GM18505 (cell line): ENCODE data around the gene MT1H.

Experiments used
- ATAC-seq: cut with Tn5 transposase; IDR thresholded peaks from one replicate; pipeline ENCODE4 v1.9.1; 2021; ENCODE audit not compliant: unreplicated experiment
- POLR2A ChIP-seq: IDR thresholded peaks from 4 replicates; pipeline ENCODE4 v1.6.1; 2011; ENCODE audit warnings: borderline replicate concordance; ENCODE audit not compliant: insufficient read depth, insufficient read length; ENCODE audit errors: extremely low read depth

The MT1H gene

GRCh38 chr16:56631832-56632155, 37.8 kb upstream of the MT1H start:
- no peak for ATAC-seq
- no peak for TF ChIP-seq POLR2A

DNA sequence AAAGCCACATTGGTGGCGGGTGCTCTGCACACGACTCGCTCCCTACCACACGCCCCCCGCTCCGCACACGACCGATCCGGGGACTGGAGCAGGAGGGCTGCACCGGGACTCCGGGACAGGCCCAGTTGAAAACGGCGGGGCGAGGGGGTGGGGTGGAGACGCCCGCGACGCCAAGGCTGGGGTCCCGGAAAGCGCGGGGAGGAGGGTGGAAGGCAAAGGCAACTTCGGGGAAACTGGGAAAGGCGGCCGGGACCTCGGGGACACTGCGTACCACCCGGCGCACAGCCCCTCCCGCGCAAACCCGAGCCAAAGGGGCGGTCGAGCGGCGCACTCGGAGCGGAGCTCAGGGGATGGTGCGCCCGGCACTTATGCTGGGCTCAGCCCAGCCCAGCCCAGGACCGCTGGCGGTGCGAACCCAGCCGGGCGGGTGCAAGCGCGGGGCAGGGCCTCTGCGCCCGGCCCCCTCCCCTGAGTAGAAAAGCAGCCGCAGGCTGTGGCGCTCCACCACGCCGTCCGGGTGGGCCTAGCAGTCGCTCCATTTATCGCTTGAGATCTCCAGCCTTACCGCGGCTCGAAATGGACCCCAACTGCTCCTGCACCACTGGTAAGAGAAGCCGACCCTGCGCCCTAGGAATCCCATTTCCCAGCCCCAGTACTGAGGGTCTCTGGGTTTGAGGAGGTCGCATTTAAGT, 37.3 kb upstream of the MT1H start, which contains the start of gene MT1M:
Gene MT1M, plus strand, starts transcription at position 504 of the 692 bp plus-strand sequence. Its CDS starts 73 bp downstream, at position 577.
- ATAC-seq: no peak
- no peak for TF ChIP-seq POLR2A

DNA sequence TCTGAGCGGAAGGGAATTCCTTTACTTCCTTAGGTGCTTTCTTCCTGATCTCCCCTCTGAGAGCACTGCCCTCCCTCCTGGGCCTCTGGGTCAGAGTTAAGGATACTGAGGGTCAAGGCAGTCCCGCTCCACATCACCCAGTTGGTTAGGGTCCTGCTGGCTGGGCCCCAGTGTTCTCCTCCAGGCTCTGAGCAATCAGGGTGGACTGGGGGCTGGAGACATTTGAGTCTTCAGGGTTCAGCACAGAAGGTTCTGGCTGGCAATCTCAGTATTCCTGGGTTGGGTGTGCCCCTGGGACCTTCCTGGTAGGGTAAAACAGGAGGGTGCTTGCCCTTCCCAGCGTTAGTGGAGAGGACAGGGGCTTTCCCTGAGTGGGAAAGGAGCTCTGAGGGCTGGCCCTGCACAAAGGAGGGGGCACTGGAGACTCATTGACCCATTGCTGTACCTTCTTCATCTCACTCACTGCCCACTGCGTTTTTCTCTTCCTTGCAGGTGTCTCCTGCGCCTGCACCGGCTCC, 36.7 kb upstream of the MT1H start:
- no peak for ATAC-seq

DNA sequence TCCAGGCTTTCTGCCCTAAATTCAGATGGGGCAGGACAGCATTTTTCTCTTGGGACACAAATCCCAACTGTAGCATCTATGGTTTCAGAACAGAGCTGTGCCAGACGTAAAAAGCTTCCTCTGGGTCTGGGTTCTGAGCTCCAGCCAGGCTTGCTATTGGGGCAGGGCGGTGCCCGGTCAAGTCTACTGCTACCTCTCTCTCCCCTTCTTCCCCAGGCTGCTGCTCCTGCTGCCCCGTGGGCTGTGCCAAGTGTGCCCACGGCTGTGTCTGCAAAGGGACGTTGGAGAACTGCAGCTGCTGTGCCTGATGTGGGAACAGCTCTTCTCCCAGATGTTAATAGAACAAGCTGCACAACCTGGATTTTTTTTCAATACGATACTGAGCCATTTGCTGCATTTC, 36.1 kb upstream of the MT1H start:
- ATAC-seq: no peak
- TF ChIP-seq POLR2A: no peak

More for the DNA sequence above, 36.7 kb upstream of the MT1H start:
- no peak for TF ChIP-seq POLR2A

GRCh38 chr16:56634715-56635440, 34.7 kb upstream of the MT1H start:
- ATAC-seq: no peak
- TF ChIP-seq POLR2A: no peak

DNA sequence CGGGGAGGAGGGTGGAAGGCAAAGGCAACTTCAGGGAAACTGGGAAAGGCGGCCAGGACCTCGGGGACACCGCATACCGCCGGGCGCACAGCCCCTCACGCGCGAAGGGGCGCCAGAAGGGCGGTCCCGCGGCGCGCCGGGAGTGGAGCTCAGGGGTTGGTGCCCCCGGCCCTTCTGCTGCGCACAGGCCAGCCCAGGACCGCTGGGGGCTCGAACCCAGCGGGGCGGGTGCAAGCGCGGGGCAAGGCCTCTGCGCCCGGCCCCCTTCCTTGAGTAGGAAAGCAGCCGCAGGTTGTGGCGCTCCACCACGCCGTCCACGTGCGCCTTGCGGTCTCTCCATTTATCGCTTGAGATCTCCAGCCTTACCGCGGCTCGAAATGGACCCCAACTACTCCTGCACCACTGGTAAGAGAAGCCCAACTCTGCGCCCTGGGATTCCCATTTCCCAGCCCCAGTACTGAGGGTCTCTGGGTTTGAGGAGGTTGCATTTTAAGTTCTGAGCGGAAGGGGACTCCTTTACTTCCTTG, 34.1 kb upstream of the MT1H start:
- ATAC-seq: no peak

DNA sequence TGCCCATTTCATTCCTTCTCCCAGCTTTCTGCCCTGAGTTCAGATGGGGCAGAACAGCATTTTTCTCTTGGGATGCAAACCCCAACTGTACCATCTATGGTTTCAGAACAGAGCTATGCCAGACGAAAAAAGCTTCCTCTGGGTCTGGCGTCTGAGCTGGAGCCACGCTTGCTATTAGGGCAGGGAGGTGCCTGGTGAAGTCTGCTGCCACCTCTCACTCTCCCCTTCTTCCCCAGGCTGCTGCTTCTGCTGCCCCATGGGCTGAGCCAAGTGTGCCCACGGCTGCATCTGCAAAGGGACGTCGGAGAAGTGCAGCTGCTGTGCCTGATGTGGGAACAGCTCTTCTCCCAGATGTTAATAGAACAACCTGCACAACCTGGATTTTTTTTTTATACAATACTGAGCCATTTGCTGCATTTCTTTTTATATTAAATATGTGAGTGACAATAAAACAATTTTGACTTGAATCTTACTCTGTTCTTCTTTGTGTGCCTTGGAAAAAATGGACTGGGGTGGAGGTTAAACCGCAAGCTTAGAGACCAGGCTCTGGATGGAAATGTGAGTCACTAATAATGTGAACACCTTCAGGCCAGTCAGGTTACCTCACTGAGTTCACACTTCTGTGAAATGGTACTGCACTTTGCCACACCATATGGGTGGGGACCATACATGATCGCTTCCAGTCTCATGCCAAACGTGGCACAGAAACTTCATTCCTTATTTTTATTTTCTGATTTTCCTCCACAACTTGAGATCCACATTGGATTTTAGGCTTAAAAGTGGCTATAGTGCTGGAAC, 32.8 kb upstream of the MT1H start:
- no peak for ATAC-seq
- TF ChIP-seq POLR2A: no peak

More for the DNA sequence above, 34.1 kb upstream of the MT1H start:
- no peak for TF ChIP-seq POLR2A

DNA sequence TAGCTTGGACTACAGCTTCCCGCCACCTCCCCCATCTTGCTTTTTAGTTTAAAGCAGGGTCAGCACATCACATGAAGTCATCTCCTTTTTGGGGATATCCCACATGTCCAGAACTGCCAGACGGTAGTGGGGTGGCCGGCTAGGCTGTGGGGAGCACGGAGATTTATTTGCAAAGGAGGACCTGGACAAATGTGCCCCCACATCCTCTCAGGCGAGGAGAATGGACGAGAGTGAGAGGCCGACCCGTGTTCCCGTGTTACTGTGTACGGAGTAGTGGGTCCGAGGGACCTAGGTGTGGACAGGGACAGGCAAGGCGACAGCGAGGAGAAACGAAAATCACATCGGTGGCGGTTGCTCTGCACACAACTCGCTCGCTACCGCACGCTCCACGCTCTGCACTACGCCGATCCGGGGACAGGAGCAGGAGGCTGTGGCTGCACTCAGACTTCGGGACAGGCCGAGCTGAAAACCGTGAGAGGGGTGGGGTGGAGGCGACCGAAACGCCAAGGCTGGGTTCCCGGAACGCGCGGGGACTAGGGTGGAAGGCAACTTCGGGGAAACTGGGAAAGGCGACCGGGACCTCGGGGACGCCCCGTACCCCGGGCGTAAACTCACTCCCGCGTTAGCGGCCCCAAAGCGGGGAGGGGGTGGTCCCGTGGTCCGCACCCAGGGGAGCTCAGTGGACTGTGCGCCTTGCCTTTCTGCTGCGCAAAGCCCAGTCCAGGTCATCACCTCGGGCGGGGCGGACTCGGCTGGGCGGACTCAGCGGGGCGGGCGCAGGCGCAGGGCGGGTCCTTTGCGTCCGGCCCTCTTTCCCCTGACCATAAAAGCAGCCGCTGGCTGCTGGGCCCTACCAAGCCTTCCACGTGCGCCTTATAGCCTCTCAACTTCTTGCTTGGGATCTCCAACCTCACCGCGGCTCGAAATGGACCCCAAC, 31.5 kb upstream of the MT1H start, which contains the start of gene MT1A:
Gene MT1A, plus strand, starts transcription at position 853 of the 937 bp plus-strand sequence. Its CDS starts 73 bp downstream, at position 926.
- ATAC-seq: no peak
- TF ChIP-seq POLR2A: no peak

GRCh38 chr16:56639045-56639444, 30.6 kb upstream of the MT1H start:
- no peak for ATAC-seq

GRCh38 chr16:56640076-56640475, 29.5 kb upstream of the MT1H start:
- ATAC-seq: no peak
- no peak for TF ChIP-seq POLR2A

More at GRCh38 chr16:56639045-56639444, 30.6 kb upstream of the MT1H start:
- no peak for TF ChIP-seq POLR2A

GRCh38 chr16:56641166-56641565, 28.4 kb upstream of the MT1H start:
- no peak for TF ChIP-seq POLR2A
- ATAC-seq: no peak
